Sigmoid colon (tissue), 7 donors: ENCODE data around the gene PREX1. TPM values are rescaled to one million over a fixed set of nuclear protein-coding genes. Genes with fewer than 3 reads are reported as not detected.

ENCODE experiments used
- DNase-seq: peaks from one replicate; pipeline ENCODE4 v3.0.0-alpha.2; 2019
- H3K27ac ChIP-seq, 4 donors: fragments of 200-600 bp; sonication (generic); one replicate each; pipeline ENCODE4 v1.5.1; 2016 to 2019; ENCODE audit warnings: mild to moderate bottlenecking in 1 of 4
- H3K27me3 ChIP-seq, 3 donors: fragments of 200-600 bp; sonication (generic); one replicate each; pipeline ENCODE4 v1.5.1; 2019; ENCODE audit warnings: mild to moderate bottlenecking in 1 of 3
- H3K36me3 ChIP-seq, 4 donors: fragments of 200-600 bp; sonication (generic); one replicate each; pipeline ENCODE4 v1.5.1; 2016 to 2019
- H3K4me1 ChIP-seq, 4 donors: fragments of 200-600 bp; sonication (generic); one replicate each; pipeline ENCODE4 v1.5.1; 2017 to 2019
- H3K4me3 ChIP-seq, 4 donors: fragments of 200-600 bp; sonication (generic); one replicate each; pipeline ENCODE4 v1.5.1; 2017 to 2019; ENCODE audit warnings: mild to moderate bottlenecking in 2 of 4, moderate library complexity in 1 of 4
- H3K9me3 ChIP-seq, 4 donors: fragments of 200-600 bp in 3 of 4; sonication (generic) in 3 of 4; one replicate each; pipeline versions ENCODE4 v1.5.1 to v1.6.1; 2013 to 2019
- CTCF ChIP-seq, 4 experiments: fragments of 450-650 bp in 3 of 4; fragments of 200-600 bp in 1 of 4; IDR thresholded peaks; one replicate each; pipeline ENCODE4 v1.5.1; 2016 to 2019; ENCODE audit warnings: antibody characterized with exemption in 4 of 4, mild to moderate bottlenecking in 3 of 4, moderate library complexity in 2 of 4
- EP300 ChIP-seq, 4 donors: sonication (generic); formaldehyde crosslinking; IDR thresholded peaks; one replicate each; pipeline ENCODE4 v1.6.1; 2017; ENCODE audit warnings: antibody characterized with exemption in 4 of 4
- POLR2A ChIP-seq, 2 donors: fragments of 450-650 bp; IDR thresholded peaks; one replicate each; pipeline ENCODE4 v1.6.1; 2016; ENCODE audit warnings: antibody characterized with exemption in 2 of 2, mild to moderate bottlenecking in 2 of 2, moderate library complexity in 2 of 2
- POLR2AphosphoS5 ChIP-seq, 4 donors: sonication (generic); formaldehyde crosslinking; IDR thresholded peaks; one replicate each; pipeline ENCODE4 v1.6.1; 2017; ENCODE audit warnings: antibody characterized with exemption in 4 of 4
- WGBS, 2 donors: extraction: QIAGEN DNeasy Blood & Tissue Kit; methylation state at CpG; one replicate each; pipeline ENCODE4 v1.1.7; 2013; 5-methylcytosine and 5-hydroxymethylcytosine counted together
- intact Hi-C: fragments of 100-400 bp; cut with DNase I; formaldehyde crosslinking; loops from one replicate; pipeline ENCODE4 v1.15.1; 2023
- polyA plus RNA-seq, 3 donors: library from polyadenylated mRNA; stranded (reverse); fragments of 200-250 nt; gene quantifications; one replicate each; pipeline ENCODE4 v1.2.3, GENCODE V29; 2013
- total RNA-seq, 4 donors: library from RNA; depleted of rRNA; stranded (reverse); fragments of >200 nt; gene quantifications; one replicate each; pipeline ENCODE4 v1.1.0, GENCODE V29; 2016
- donor health status: healthy with polysubstance abuse.
- donor health status: Bipolar disorder and iron deficiency.
- donor health status: healthy.

PREX1 gene
- total and polyA plus RNA-seq, 7 donors: 5.4 to 22.9 (median 15.5) TPM

- Histone ChIP-seq H3K27ac (no peak overlapping the region), H3K4me3 (no peak overlapping the region)
Observed at GRCh38 chr20:48703511-48704219, 124.1 kb downstream of the PREX1 start.

DNA sequence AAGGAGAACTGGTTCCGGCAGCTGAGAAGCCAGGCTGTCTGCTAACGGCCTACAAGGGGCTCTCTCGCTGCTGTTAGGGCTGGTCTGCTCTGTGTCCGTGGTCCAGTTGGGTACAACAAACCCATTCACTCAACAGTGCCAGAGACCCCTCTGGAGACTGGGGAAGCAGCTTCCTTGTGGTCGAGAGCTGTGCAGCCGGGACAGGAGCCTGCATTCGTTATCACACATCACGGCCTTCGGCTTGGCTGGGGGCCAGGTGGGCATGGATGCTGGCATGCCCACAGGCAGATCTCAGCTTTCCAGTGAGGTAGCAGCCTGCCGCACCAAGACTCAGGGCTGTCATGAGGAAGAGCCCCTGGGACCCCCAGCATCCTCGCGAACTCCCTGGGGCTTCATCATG is 124.7 kb downstream of the PREX1 start:
- intact Hi-C loops: no loop called here
- Histone ChIP-seq H3K4me3 (no peak overlapping the region), H3K27ac (no peak overlapping the region), H3K27me3 (no peaks in the 10 kb centered on the region), H3K9me3 (no peaks in the 10 kb centered on the region), H3K4me1 (peaks cover 0 to 7% (median 2%) of the 10 kb centered on the region in 4 donors), H3K36me3 (no peaks in the 10 kb centered on the region)
- 83 to 89% methylated on average over 12 of the region's 12 CpGs for WGBS, 2 donors
- peak; percentile 60 for DNase-seq
- TF ChIP-seq POLR2AphosphoS5 (IDR thresholded peaks at IDR 0.05): no peak
- no peak for TF ChIP-seq POLR2A (IDR thresholded peaks at IDR 0.05)
- TF ChIP-seq EP300 (IDR thresholded peaks at IDR 0.05): no peak
- no peak for TF ChIP-seq CTCF (IDR thresholded peaks at IDR 0.05)

More at GRCh38 chr20:48703511-48704219, 124.1 kb downstream of the PREX1 start:
- no peak for TF ChIP-seq CTCF (IDR thresholded peaks at IDR 0.05)
- no peak for TF ChIP-seq POLR2AphosphoS5 (IDR thresholded peaks at IDR 0.05)
- TF ChIP-seq POLR2A (IDR thresholded peaks at IDR 0.05): no peak
- no peak for TF ChIP-seq EP300 (IDR thresholded peaks at IDR 0.05)
- WGBS, 2 donors: 75 to 90% methylated on average over 15 of the region's 15 CpGs
- intact Hi-C loops: no loop called here
- peak; percentile 61 for DNase-seq
- Histone ChIP-seq H3K4me1 (peaks cover 0 to 5% (median 0%) of the 10 kb centered on the region in 4 donors), H3K9me3 (no peaks in the 10 kb centered on the region), H3K27me3 (no peaks in the 10 kb centered on the region), H3K36me3 (no peaks in the 10 kb centered on the region)

DNA sequence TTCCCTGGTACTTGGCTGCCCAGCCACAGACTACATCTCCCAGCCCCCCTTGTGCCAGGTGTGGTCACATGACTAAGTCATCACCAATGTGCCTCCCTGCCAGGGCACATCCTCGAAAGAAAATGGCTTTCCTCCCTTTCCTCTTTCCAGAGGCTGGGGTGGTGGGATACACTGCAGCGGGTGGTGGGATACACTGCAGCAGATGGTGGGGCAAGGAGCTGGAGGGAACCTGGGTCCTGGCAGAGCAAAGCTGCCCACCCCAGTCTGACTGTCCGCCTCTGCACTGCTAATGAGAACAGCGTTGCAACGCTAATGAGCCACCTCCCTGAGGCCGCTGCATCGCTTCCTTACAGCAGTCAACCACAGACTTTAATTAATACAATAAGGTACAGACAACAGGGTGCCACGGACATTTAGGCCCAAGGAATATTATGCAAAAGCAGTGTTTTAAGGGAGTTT is 125.3 kb downstream of the PREX1 start:
- intact Hi-C loops: no loop called here
- Histone ChIP-seq H3K9me3 (no peaks in the 10 kb centered on the region), H3K4me3 (no peak overlapping the region), H3K36me3 (no peaks in the 10 kb centered on the region), H3K27me3 (no peaks in the 10 kb centered on the region), H3K27ac (no peak overlapping the region), H3K4me1 (peaks cover 0 to 13% (median 6%) of the 10 kb centered on the region in 4 donors)
- TF ChIP-seq CTCF (IDR thresholded peaks at IDR 0.05) (no peak), POLR2AphosphoS5 (IDR thresholded peaks at IDR 0.05) (no peak), EP300 (IDR thresholded peaks at IDR 0.05) (no peak), POLR2A (IDR thresholded peaks at IDR 0.05) (no peak)
- peak; percentile 27 for DNase-seq
- WGBS, 2 donors: 80 to 87% methylated on average over 8 of the region's 8 CpGs

GRCh38 chr20:48701702-48702101 is 126.1 kb downstream of the PREX1 start:
- WGBS, 2 donors: 93 to 96% methylated on average over 7 of the region's 7 CpGs
- intact Hi-C loops: no loop called here
- no peak overlapping the region for H3K27ac ChIP-seq
- H3K9me3 ChIP-seq: no peaks in the 10 kb centered on the region
- no peak overlapping the region for H3K4me3 ChIP-seq
- no peaks in the 10 kb centered on the region for H3K27me3 ChIP-seq
- TF ChIP-seq EP300 (IDR thresholded peaks at IDR 0.05): no peak
- DNase-seq: peak; percentile 39
- H3K36me3 ChIP-seq: no peaks in the 10 kb centered on the region
- peaks cover 0 to 9% (median 6%) of the 10 kb centered on the region in 4 donors for H3K4me1 ChIP-seq

GRCh38 chr20:48698507-48699267 is 129.1 kb downstream of the PREX1 start:
- intact Hi-C loops: no loop called here
- Histone ChIP-seq H3K27me3 (no peaks in the 10 kb centered on the region), H3K9me3 (no peaks in the 10 kb centered on the region), H3K4me1 (peaks cover 0 to 8% (median 6%) of the 10 kb centered on the region in 4 donors), H3K36me3 (no peaks in the 10 kb centered on the region), H3K4me3 (no peak overlapping the region), H3K27ac (no peak overlapping the region)
- DNase-seq: peak; percentile 33
- TF ChIP-seq POLR2A (IDR thresholded peaks at IDR 0.05) (no peak), CTCF (IDR thresholded peaks at IDR 0.05) (no peak), EP300 (IDR thresholded peaks at IDR 0.05) (no peak), POLR2AphosphoS5 (IDR thresholded peaks at IDR 0.05) (no peak)
- 86 to 91% methylated on average over 13 of the region's 13 CpGs for WGBS, 2 donors
